ENCODE results near the gene GUCY2C.
"Not testable (repeated sequence)": the region's sequence is repeated elsewhere in the genome, so short reads cannot be mapped to it uniquely, and the experiment has no call there.

Gene GUCY2C

GRCh38 chr12:14696265-14696741 is at the start of gene GUCY2C:
Gene GUCY2C (minus strand): TSS chr12:14696599. CDS start chr12:14696448, 151 bp downstream.
- no peak for DNase-seq (ENCODE audit: low read depth in 2 of 2)

DNA sequence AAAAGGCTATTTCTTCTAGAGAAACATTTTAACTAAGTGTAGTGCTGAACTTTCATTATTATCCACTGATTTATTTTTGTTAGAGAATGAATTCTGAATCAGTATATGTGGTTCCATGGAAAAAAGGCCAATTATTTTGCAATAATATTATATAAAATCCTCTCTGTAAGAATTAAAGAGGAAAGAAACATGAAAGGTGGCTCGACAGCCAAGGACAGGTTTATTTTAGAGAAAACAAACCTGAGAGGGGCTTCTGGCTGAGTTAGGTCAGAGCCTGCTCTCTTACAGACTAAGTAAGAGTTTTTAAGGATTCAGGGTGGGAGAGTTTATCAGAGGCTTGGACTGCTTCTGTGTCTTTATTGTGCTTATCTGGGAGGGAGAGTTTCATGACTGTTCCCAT is 46.7 kb upstream of the GUCY2C start:
- DNase-seq (ENCODE audit: low read depth in 2 of 2), result no peak

- DNase-seq (ENCODE audit: low read depth in 2 of 2), result no peak
These were observed 45.5 kb upstream of the GUCY2C start for GRCh38 chr12:14741942-14742341.

GRCh38 chr12:14741153-14741552 is 44.8 kb upstream of the GUCY2C start:
- no peak for DNase-seq (ENCODE audit: low read depth in 2 of 2)

DNA sequence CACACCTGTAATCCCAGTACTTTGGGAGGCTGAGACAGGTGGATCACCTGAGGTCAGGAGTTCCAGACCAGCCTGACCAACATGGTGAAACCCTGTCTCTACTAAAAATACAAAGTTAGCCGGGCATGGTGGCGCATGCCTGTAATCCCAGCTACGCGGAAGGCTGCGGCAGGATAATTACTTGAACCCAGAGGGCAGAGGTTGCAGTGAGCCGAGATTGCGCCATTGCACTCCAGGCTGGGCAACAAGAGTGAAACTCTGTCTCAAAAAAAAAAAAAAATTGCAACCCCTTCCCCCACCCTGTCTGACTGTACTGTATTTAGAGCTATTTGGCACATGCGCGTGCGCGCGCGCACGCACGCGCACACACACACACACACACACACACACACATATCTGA is 40.0 kb upstream of the GUCY2C start:
- not testable (repeated sequence) for DNase-seq (ENCODE audit: low read depth in 2 of 2)

GRCh38 chr12:14731821-14732220 is 35.4 kb upstream of the GUCY2C start:
- no peak for DNase-seq (ENCODE audit: low read depth in 2 of 2)

- DNase-seq (ENCODE audit: low read depth in 2 of 2), result no peak
These were observed 33.2 kb upstream of the GUCY2C start for GRCh38 chr12:14729586-14729985.

GRCh38 chr12:14723763-14724162 is 27.4 kb upstream of the GUCY2C start:
- peak; percentile 26 to 37 for DNase-seq (ENCODE audit: low read depth in 2 of 2)

GRCh38 chr12:14716848-14717444 is 20.5 kb upstream of the GUCY2C start:
- peak; percentile 16 to 17 for DNase-seq (ENCODE audit: low read depth in 2 of 2)

GRCh38 chr12:14714437-14714836 is 18.0 kb upstream of the GUCY2C start:
- no peak for DNase-seq (ENCODE audit: low read depth in 2 of 2)

DNA sequence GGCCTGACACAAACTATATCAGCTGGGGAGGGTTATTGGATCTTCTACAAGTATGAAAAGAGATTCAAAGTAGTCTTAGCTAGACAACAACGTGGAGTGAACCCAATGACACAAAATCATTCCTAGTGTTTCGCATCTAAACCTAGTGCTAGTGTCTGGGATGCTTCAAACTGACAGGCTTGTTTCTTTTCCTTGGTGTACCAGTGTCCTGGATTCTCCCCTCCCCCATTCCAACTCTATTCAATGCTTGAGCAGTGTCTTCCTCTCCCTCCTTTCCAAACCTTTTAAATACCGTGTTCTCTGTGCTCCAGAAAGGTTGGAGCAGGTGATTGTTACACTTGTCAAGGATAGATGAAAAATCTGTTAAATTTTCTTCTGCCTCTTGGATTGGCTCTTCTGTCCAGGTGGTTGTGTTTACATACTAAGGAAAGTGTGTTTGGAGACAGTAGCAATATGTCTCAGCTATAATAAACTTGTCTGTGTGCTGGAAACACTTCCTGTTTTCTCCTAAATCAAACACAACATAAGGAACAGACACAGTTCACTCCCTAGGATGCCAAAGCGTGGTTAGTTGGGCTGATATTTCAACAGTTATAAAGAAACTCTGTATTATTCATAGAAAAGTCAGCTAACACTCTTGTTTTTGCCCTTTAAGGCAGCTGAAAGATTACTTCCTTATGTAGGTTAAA is 14.4 kb upstream of the GUCY2C start:
- DNase-seq (ENCODE audit: low read depth in 2 of 2), result no peak

DNA sequence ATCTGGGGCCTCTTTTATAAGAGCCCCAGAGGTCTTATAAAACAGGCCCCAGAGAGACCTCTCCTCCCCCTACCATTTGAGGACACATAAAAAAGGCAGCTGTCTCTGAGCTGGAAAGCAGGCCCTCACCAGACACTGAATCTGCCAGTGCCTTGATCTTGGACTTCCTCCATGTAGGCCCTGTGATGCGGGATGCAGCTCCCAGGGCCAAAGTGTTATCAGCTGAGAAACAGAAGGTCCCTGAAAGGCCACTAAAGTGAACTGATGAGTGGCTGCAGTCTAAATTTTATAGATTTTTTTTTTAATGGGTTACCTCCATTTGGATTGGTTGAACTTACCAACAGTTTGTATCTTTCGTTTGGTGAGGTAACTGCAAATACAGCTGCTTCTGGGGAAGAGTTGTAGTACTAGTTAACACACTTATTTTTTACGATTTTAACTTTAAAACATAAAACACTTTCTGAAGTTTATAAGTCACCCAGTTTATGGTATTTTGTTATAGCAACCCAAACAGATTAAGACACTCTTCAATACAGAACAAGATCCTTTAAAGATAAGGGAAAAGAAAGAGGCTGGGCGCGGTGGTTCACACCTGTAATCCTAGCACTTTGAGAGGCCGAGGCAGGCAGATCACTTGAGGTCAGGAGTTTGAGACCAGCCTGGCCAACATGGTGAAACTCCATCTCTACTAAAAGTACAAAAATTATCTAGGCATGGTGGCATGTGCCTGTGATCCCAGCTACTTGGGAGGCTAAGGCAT is 5.6 kb upstream of the GUCY2C start:
- no peak for DNase-seq (ENCODE audit: low read depth in 2 of 2)

- DNase-seq (ENCODE audit: low read depth in 2 of 2), result no peak
These were observed 4.5 kb upstream of the GUCY2C start for GRCh38 chr12:14700935-14701334.

DNA sequence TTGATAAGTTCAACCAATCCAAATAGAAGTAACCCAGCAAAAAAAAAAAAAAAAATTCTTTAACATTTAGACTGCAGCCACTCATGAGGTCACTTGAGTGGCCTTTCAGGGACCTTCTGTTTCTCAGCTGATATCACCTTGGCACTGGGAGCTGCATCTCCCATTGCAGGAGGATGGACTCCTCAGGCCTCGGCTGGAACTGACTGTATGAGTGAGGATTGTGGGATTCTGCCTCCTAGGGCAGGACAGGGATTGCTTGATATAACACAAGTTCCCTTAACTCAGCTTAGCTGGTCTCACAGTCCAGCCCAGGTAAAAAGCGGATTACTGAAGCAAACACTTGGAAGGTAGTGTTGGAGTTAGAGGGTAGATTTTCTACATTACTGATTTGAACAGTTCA is 3.5 kb upstream of the GUCY2C start:
- no peak for DNase-seq (ENCODE audit: low read depth in 2 of 2)

- DNase-seq (ENCODE audit: low read depth in 2 of 2), result no peak
These were observed 2.2 kb upstream of the GUCY2C start for GRCh38 chr12:14698555-14698954.

DNA sequence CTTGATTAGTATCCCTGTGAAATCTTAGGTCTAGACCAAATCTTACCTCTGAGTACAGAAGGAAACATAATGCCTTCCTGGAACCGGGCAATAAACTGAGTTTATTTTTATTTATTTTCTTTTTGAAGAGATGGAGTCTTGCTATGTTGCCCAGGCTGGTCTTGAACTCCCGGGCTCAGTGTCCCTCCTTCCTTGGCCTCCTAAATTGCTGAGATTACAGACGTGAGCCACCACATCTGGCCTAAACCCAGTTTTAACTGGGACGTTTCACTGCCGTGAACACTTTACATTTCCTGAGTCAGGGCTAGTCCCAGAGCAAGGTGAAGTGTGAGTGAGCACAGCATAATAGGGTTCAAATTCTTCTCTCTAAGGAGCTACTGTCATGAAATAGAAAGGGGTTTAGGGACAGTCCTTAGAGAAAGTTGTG is 671 bp downstream of the GUCY2C start:
- DNase-seq (ENCODE audit: low read depth in 2 of 2), result no peak

- DNase-seq (ENCODE audit: low read depth in 2 of 2), result no peak
These were observed 1.4 kb downstream of the GUCY2C start for GRCh38 chr12:14694970-14695369.

- no peak for DNase-seq (ENCODE audit: low read depth in 2 of 2)
These were observed 2.2 kb downstream of the GUCY2C start for GRCh38 chr12:14694145-14694714.

- DNase-seq (ENCODE audit: low read depth in 2 of 2), result no peak
These were observed 3.3 kb downstream of the GUCY2C start for GRCh38 chr12:14693116-14693515.

- DNase-seq (ENCODE audit: low read depth in 2 of 2), result no peak
These were observed 4.8 kb downstream of the GUCY2C start for GRCh38 chr12:14691560-14691959.

GRCh38 chr12:14689996-14690395 is 6.4 kb downstream of the GUCY2C start:
- no peak for DNase-seq (ENCODE audit: low read depth in 2 of 2)

GRCh38 chr12:14689144-14689543 is 7.3 kb downstream of the GUCY2C start:
- no peak for DNase-seq (ENCODE audit: low read depth in 2 of 2)

Measured in stimulated activated CD4-positive, alpha-beta T cell treated with anti-CD3 and anti-CD28 coated beads, Interleukin-4, amount 100 ng/mL, for 48 hours (primary cell).